GM19468 (cell line): ENCODE measurements around the gene OR4C46.
"Not testable (repeated sequence)": the region's sequence is repeated elsewhere in the genome, so short reads cannot be mapped to it uniquely, and the experiment has no call there.

Experiments
- ATAC-seq: cut with Tn5 transposase; IDR thresholded peaks from one replicate; pipeline ENCODE4 v1.9.1; 2021; ENCODE audit warnings: mild to moderate bottlenecking, moderate library complexity, moderate number of reproducible peaks; ENCODE audit not compliant: unreplicated experiment; ENCODE audit errors: extremely low read depth

Gene OR4C46

GRCh38 chr11:54603898-54604297 lies at the start of gene OR4C46:
Gene OR4C46, minus strand, starts transcription at chr11:54603998. Its CDS starts 0 bp downstream, at chr11:54603998.
- ATAC-seq, result no peak

GRCh38 chr11:54645606-54646005 lies 41.8 kb upstream of the OR4C46 start:
- ATAC-seq, result not testable (repeated sequence)

- ATAC-seq, result not testable (repeated sequence)
Observed at GRCh38 chr11:54561439-54561838, 42.4 kb downstream of the OR4C46 start.

- ATAC-seq, result no peak
Observed at GRCh38 chr11:54558919-54559318, 44.9 kb downstream of the OR4C46 start.

GRCh38 chr11:54558407-54558806 lies 45.4 kb downstream of the OR4C46 start:
- ATAC-seq, result no peak
